SH-SY5Y (cell line): Measurements from ENCODE around the gene SHROOM2.

ENCODE experiments used
- GATA2 ChIP-seq: IDR thresholded peaks from 2 replicates; pipeline ENCODE4 v1.6.1; 2011; ENCODE audit warnings: mild to moderate bottlenecking, low read depth, low read length
- GATA3 ChIP-seq: IDR thresholded peaks from 2 replicates; pipeline ENCODE4 v1.6.1; 2011; ENCODE audit warnings: low read depth, mild to moderate bottlenecking, low read length, moderate library complexity

DNA sequence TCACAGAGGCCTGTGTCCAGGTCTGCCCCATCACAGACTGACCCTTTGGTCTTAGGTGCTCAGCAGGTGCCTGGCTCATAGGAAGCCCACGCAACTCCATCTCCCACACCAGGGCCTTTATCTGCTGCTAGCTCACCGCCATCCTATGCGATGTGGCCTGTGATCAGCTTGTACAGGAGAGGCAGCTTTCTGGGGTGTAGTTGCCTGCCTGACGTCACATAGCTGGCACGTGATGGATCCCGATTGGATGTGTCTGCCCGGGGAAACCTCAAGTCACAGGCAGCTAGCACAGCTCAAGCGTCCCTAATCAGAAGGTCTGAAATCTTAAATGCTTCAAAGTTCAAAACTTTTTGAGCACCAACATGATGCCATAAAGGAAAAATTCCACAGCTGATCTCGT lies 139.8 kb downstream of the SHROOM2 start:
- no peak for TF ChIP-seq GATA3
- no peak for TF ChIP-seq GATA2
